NB4 (cell line): ENCODE results near the gene PIAS2.

Experiments used
- MYC ChIP-seq: IDR thresholded peaks from 2 replicates; pipeline ENCODE4 v1.6.1; 2011; ENCODE audit warnings: low read depth, low read length
- POLR2A ChIP-seq: IDR thresholded peaks from 2 replicates; pipeline ENCODE4 v1.6.1; 2011; ENCODE audit warnings: mild to moderate bottlenecking; ENCODE audit not compliant: insufficient read length; ENCODE audit errors: extremely low read depth
- TF ChIP-seq, protein P1 (sequence below): IDR thresholded peaks from one replicate; pipeline ENCODE4 v1.5.1; 2012; ENCODE audit warnings: low read depth, low read length

DNA sequence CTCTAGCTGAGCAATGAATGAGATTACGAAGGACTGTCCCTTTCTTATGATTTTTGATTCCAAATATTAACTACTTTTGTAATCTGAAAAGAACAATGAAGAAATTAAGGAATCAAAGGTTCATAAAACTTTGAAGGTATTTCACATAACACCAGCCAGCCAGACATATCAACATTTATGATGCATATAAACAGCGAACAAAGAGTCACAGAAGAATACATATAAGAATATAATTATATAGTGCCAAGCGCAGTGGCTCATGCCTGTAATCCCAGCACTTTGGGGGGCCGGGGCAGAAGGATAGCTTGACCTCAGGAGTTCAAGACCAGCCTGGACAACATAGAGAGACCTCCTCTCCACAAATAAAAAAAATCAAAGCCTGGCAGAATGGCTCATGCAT is 34.1 kb downstream of the PIAS2 start:
- TF ChIP-seq, protein P1, sequence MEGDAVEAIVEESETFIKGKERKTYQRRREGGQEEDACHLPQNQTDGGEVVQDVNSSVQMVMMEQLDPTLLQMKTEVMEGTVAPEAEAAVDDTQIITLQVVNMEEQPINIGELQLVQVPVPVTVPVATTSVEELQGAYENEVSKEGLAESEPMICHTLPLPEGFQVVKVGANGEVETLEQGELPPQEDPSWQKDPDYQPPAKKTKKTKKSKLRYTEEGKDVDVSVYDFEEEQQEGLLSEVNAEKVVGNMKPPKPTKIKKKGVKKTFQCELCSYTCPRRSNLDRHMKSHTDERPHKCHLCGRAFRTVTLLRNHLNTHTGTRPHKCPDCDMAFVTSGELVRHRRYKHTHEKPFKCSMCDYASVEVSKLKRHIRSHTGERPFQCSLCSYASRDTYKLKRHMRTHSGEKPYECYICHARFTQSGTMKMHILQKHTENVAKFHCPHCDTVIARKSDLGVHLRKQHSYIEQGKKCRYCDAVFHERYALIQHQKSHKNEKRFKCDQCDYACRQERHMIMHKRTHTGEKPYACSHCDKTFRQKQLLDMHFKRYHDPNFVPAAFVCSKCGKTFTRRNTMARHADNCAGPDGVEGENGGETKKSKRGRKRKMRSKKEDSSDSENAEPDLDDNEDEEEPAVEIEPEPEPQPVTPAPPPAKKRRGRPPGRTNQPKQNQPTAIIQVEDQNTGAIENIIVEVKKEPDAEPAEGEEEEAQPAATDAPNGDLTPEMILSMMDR, result no peak
- TF ChIP-seq MYC (no peak), POLR2A (no peak)
